Subcutaneous abdominal adipose tissue (tissue), 5 donors: ENCODE data around the gene ZXDC.

Experiments
- H3K27ac ChIP-seq: one replicate; pipeline ENCODE4 v1.7.0; 2013; ENCODE audit warnings: low read depth, mild to moderate bottlenecking, inconsistent platforms, low read length, moderate library complexity
- H3K27me3 ChIP-seq, 5 donors: one replicate each; pipeline ENCODE4 v1.7.0; 2013; ENCODE audit warnings: low read length in 5 of 5, inconsistent platforms in 1 of 5; ENCODE audit not compliant: control insufficient read depth in 5 of 5, insufficient read depth in 4 of 5
- H3K36me3 ChIP-seq, 5 donors: one replicate each; pipeline ENCODE4 v1.7.0; 2013; ENCODE audit warnings: low read length in 5 of 5; ENCODE audit not compliant: control insufficient read depth in 5 of 5, insufficient read depth in 5 of 5
- H3K4me1 ChIP-seq, 5 donors: one replicate each; pipeline ENCODE4 v1.7.0; 2013; ENCODE audit warnings: low read length in 5 of 5, mild to moderate bottlenecking in 3 of 5, moderate library complexity in 1 of 5; ENCODE audit not compliant: control insufficient read depth in 5 of 5, insufficient read depth in 5 of 5
- H3K4me3 ChIP-seq, 5 donors: one replicate each; pipeline ENCODE4 v1.7.0; 2013; ENCODE audit warnings: low read length in 5 of 5, low read depth in 1 of 5
- H3K9ac ChIP-seq, 5 donors: one replicate each; pipeline ENCODE4 v1.7.0; 2013; ENCODE audit warnings: low read length in 5 of 5, mild to moderate bottlenecking in 4 of 5, moderate library complexity in 3 of 5
- H3K9me3 ChIP-seq, 5 donors: one replicate each; pipeline ENCODE4 v1.7.0; 2013; ENCODE audit warnings: low read length in 5 of 5; ENCODE audit not compliant: control insufficient read depth in 5 of 5
- donor health status: healthy.
- donor health status: healthy.
- donor health status: healthy.
- donor health status: healthy.
- donor health status: healthy.

Gene ZXDC

GRCh38 chr3:126475413-126476114, at the start of gene ZXDC:
Gene ZXDC, minus strand, starts transcription at chr3:126475891. Its CDS starts 26 bp downstream, at chr3:126475865.
- peak within 1 kb of the TSS; percentile 83 to 92 (median 88) for H3K4me3 ChIP-seq
- H3K27ac ChIP-seq: peak within 1 kb of the TSS; percentile 72
- H3K9ac ChIP-seq: peak within 1 kb of the TSS; percentile 68 to 93 (median 84)
- no peaks in the 10 kb centered on the region for H3K27me3 ChIP-seq
- H3K9me3 ChIP-seq: no peaks in the 10 kb centered on the region
- H3K4me1 ChIP-seq: peaks cover 20 to 43% (median 38%) of the 10 kb centered on the region in 5 donors
- H3K36me3 ChIP-seq: peaks cover 2 to 11% (median 8%) of the 10 kb centered on the region in 5 donors

- Histone ChIP-seq H3K27me3 (peaks cover 0 to 19% (median 12%) of the 10 kb centered on the region in 5 donors), H3K4me3 (peak overlapping the region in 2 of 5 donors; percentile 46 to 55), H3K9ac (no peak overlapping the region), H3K27ac (no peak overlapping the region), H3K36me3 (no peaks in the 10 kb centered on the region), H3K9me3 (no peaks in the 10 kb centered on the region), H3K4me1 (peaks cover 0 to 26% (median 15%) of the 10 kb centered on the region in 5 donors)
Observed at GRCh38 chr3:126525091-126525852, 49.6 kb upstream of the ZXDC start.

- Histone ChIP-seq H3K4me3 (peak overlapping the region; percentile 27 to 63 (median 46)), H3K9me3 (no peaks in the 10 kb centered on the region), H3K27ac (no peak overlapping the region), H3K9ac (peak overlapping the region in 1 of 5 donors; percentile 30), H3K4me1 (peaks cover 0 to 19% (median 14%) of the 10 kb centered on the region in 5 donors), H3K27me3 (peaks cover 0 to 19% (median 12%) of the 10 kb centered on the region in 5 donors), H3K36me3 (no peaks in the 10 kb centered on the region)
Observed at GRCh38 chr3:126524429-126524988, 48.8 kb upstream of the ZXDC start.

- Histone ChIP-seq H3K27ac (no peak within 1 kb of the TSS), H3K36me3 (no peaks in the 10 kb centered on the region), H3K4me1 (peaks cover 0 to 18% (median 13%) of the 10 kb centered on the region in 5 donors), H3K9me3 (no peaks in the 10 kb centered on the region), H3K4me3 (peak within 1 kb of the TSS; percentile 27 to 63 (median 46)), H3K9ac (peak within 1 kb of the TSS in 1 of 5 donors; percentile 30), H3K27me3 (peaks cover 0 to 19% (median 12%) of the 10 kb centered on the region in 5 donors)
Observed at GRCh38 chr3:126523745-126524428, 48.2 kb upstream of the ZXDC start, which contains the start of gene CHST13. Gene CHST13, plus strand, starts transcription at chr3:126524155. Its CDS starts 178 bp downstream, at chr3:126524333.

- peaks cover 0 to 15% (median 13%) of the 10 kb centered on the region in 5 donors for H3K4me1 ChIP-seq
- no peaks in the 10 kb centered on the region for H3K9me3 ChIP-seq
- H3K27ac ChIP-seq: no peak overlapping the region
- H3K9ac ChIP-seq: no peak overlapping the region
- peaks cover 2 to 19% (median 15%) of the 10 kb centered on the region in 5 donors for H3K27me3 ChIP-seq
- H3K4me3 ChIP-seq: no peak overlapping the region
- no peaks in the 10 kb centered on the region for H3K36me3 ChIP-seq
Observed at GRCh38 chr3:126522363-126522788, 46.7 kb upstream of the ZXDC start.

- no peaks in the 10 kb centered on the region for H3K9me3 ChIP-seq
- no peak overlapping the region for H3K4me3 ChIP-seq
- no peak overlapping the region for H3K27ac ChIP-seq
- H3K27me3 ChIP-seq: peaks cover 2 to 24% (median 16%) of the 10 kb centered on the region in 5 donors
- no peaks in the 10 kb centered on the region for H3K36me3 ChIP-seq
- peaks cover 0 to 15% (median 13%) of the 10 kb centered on the region in 5 donors for H3K4me1 ChIP-seq
- H3K9ac ChIP-seq: no peak overlapping the region
Observed at GRCh38 chr3:126521122-126521891, 45.6 kb upstream of the ZXDC start.

GRCh38 chr3:126519506-126520455, 44.1 kb upstream of the ZXDC start:
- H3K4me1 ChIP-seq: peaks cover 0 to 13% (median 11%) of the 10 kb centered on the region in 5 donors
- H3K27me3 ChIP-seq: peaks cover 2 to 19% (median 13%) of the 10 kb centered on the region in 5 donors
- H3K9me3 ChIP-seq: no peaks in the 10 kb centered on the region
- no peak overlapping the region for H3K4me3 ChIP-seq
- no peak overlapping the region for H3K27ac ChIP-seq
- H3K36me3 ChIP-seq: no peaks in the 10 kb centered on the region
- H3K9ac ChIP-seq: no peak overlapping the region

- peaks cover 0 to 4% (median 3%) of the 10 kb centered on the region in 5 donors for H3K4me1 ChIP-seq
- H3K36me3 ChIP-seq: no peaks in the 10 kb centered on the region
- no peak overlapping the region for H3K4me3 ChIP-seq
- H3K27me3 ChIP-seq: peaks cover 2 to 16% (median 8%) of the 10 kb centered on the region in 5 donors
- H3K9me3 ChIP-seq: no peaks in the 10 kb centered on the region
- H3K9ac ChIP-seq: no peak overlapping the region
- H3K27ac ChIP-seq: no peak overlapping the region
Observed at GRCh38 chr3:126518779-126519177, 43.1 kb upstream of the ZXDC start.
